ENCODE measurements around the gene NGF.

NGF gene

DNA sequence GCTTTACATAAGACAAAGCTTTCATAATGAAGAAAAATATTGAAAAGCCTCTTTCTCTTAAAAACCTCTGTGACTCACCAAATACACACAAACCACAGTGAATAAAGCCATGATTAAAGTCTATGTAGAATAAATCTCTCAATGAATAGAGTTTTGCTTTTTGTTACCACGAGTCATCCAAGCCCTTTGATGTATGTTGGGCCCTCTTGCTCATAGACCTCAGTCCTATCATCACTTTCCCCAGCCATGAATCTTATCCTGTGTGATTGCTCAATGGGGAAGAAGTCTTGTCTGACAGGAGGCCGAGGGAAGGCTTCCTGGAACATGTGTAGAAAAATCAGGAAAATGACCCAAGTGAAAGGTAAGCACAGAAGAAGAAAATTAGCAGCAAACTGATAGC is 60.8 kb downstream of the NGF start:
- TF ChIP-seq SIN3A (IDR thresholded peaks at IDR 0.05; ENCODE audit: borderline replicate concordance, insufficient read depth, low read length), result no peak
- no peak for TF ChIP-seq TAF1 (IDR thresholded peaks at IDR 0.05; ENCODE audit: borderline replicate concordance, insufficient read depth, low read length)
- TF ChIP-seq POLR2AphosphoS5 (IDR thresholded peaks at IDR 0.05; ENCODE audit: low read depth, low read length), result no peak
- TF ChIP-seq, protein P1, sequence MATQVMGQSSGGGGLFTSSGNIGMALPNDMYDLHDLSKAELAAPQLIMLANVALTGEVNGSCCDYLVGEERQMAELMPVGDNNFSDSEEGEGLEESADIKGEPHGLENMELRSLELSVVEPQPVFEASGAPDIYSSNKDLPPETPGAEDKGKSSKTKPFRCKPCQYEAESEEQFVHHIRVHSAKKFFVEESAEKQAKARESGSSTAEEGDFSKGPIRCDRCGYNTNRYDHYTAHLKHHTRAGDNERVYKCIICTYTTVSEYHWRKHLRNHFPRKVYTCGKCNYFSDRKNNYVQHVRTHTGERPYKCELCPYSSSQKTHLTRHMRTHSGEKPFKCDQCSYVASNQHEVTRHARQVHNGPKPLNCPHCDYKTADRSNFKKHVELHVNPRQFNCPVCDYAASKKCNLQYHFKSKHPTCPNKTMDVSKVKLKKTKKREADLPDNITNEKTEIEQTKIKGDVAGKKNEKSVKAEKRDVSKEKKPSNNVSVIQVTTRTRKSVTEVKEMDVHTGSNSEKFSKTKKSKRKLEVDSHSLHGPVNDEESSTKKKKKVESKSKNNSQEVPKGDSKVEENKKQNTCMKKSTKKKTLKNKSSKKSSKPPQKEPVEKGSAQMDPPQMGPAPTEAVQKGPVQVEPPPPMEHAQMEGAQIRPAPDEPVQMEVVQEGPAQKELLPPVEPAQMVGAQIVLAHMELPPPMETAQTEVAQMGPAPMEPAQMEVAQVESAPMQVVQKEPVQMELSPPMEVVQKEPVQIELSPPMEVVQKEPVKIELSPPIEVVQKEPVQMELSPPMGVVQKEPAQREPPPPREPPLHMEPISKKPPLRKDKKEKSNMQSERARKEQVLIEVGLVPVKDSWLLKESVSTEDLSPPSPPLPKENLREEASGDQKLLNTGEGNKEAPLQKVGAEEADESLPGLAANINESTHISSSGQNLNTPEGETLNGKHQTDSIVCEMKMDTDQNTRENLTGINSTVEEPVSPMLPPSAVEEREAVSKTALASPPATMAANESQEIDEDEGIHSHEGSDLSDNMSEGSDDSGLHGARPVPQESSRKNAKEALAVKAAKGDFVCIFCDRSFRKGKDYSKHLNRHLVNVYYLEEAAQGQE (IDR thresholded peaks at IDR 0.05; ENCODE audit: insufficient read depth in 1 of 2, low read depth in 2 of 2, low read length in 2 of 2), result no peak
- TF ChIP-seq FOXP2 (optimal IDR thresholded peaks at IDR 0.05; ENCODE audit: borderline replicate concordance, extremely low read depth, extremely low read length, insufficient read depth), result no peak

GRCh38 chr1:115275216-115275615 is 62.8 kb downstream of the NGF start:
- no peak for TF ChIP-seq FOXP2 (optimal IDR thresholded peaks at IDR 0.05; ENCODE audit: borderline replicate concordance, extremely low read depth, extremely low read length, insufficient read depth)
- TF ChIP-seq, protein P1 (IDR thresholded peaks at IDR 0.05; ENCODE audit: insufficient read depth in 1 of 2, low read depth in 2 of 2, low read length in 2 of 2), result no peak
- no peak for TF ChIP-seq POLR2AphosphoS5 (IDR thresholded peaks at IDR 0.05; ENCODE audit: low read depth, low read length)
- TF ChIP-seq SIN3A (IDR thresholded peaks at IDR 0.05; ENCODE audit: borderline replicate concordance, insufficient read depth, low read length), result no peak

- no peak for TF ChIP-seq TAF1 (IDR thresholded peaks at IDR 0.05; ENCODE audit: borderline replicate concordance, insufficient read depth, low read length)
- no peak for TF ChIP-seq SIN3A (IDR thresholded peaks at IDR 0.05; ENCODE audit: borderline replicate concordance, insufficient read depth, low read length)
- TF ChIP-seq, protein P1 (IDR thresholded peaks at IDR 0.05; ENCODE audit: insufficient read depth in 1 of 2, low read depth in 2 of 2, low read length in 2 of 2), result no peak
- TF ChIP-seq FOXP2 (optimal IDR thresholded peaks at IDR 0.05; ENCODE audit: borderline replicate concordance, extremely low read depth, extremely low read length, insufficient read depth), result no peak
- no peak for TF ChIP-seq POLR2AphosphoS5 (IDR thresholded peaks at IDR 0.05; ENCODE audit: low read depth, low read length)
Observed at GRCh38 chr1:115274467-115274866, 63.6 kb downstream of the NGF start.

DNA sequence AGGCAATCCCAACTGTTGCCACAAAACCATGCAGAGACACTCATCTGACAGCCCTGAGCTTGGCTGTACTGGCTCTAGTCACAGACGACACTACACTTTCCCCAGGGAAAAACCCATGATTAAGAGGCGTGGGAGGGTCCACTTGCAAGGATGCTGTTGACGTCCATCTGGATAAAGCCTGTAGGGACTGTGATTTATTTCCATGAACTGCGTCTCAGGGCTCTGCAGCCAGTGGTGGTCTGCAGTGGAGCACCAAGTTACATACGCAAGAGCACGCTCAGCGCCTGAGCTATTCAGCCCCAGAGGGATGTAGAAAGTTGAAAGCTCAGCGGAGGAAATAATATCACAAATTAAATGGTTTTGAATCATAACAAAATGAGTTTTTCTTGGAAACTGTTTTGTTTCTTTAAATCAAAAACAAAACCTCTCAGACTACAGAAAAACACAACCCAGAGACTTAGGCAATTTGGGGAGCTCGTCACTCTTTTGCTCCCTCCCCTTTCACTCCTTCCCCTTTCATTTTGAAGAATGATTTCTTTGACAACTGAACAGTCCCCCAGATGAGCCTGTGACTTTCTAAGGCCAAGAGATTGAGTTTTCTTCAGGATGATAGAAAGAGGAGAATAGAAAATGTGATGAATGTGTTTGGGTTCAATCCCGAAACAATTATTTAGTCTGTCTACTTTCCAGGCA is 71.2 kb downstream of the NGF start:
- TF ChIP-seq, protein P1 (IDR thresholded peaks at IDR 0.05; ENCODE audit: insufficient read depth in 1 of 2, low read depth in 2 of 2, low read length in 2 of 2), result no peak
- TF ChIP-seq SIN3A (IDR thresholded peaks at IDR 0.05; ENCODE audit: borderline replicate concordance, insufficient read depth, low read length) (no peak), POLR2AphosphoS5 (IDR thresholded peaks at IDR 0.05; ENCODE audit: low read depth, low read length) (no peak), TAF1 (IDR thresholded peaks at IDR 0.05; ENCODE audit: borderline replicate concordance, insufficient read depth, low read length) (no peak), FOXP2 (optimal IDR thresholded peaks at IDR 0.05; ENCODE audit: borderline replicate concordance, extremely low read depth, extremely low read length, insufficient read depth) (no peak)

Data from PFSK-1 (cell line).